Endothelial cell of umbilical vein (primary cell): ENCODE measurements around the gene DYRK3. TPM values are rescaled to one million over a fixed set of nuclear protein-coding genes. Genes with fewer than 3 reads are reported as not detected.

ENCODE experiments used
- BruUV-seq: library from RNA; stranded (reverse); fragments of 400-500 nt; replicated peaks from 2 replicates; lab custom pipeline; 2021; lab: Mats Ljungman, UMichigan
- CTCF ChIA-PET: fragments of 300-600, 350-600 bp; sonication (Branson Sonifier 250); formaldehyde crosslinking; loops from one replicate; lab custom pipeline; 2021; ENCODE audit warnings: antibody characterized with exemption, inconsistent platforms; lab: Charles Lee
- POLR2A ChIA-PET: fragments of 300-600, 350-600 bp; sonication (Branson Sonifier 250); formaldehyde crosslinking; loops from one replicate; lab custom pipeline; 2021; ENCODE audit warnings: antibody characterized with exemption, inconsistent platforms; lab: Charles Lee
- DNase-seq: peaks from one replicate; pipeline ENCODE4 v3.0.0-alpha.2; 2011; ENCODE audit warnings: low read depth, low spot score
- FAIRE-seq: peaks from 2 replicates; lab custom pipeline; 2011; peaks lifted over from hg19 to GRCh38; lab: Jason Lieb, UNC
- H2AFZ ChIP-seq: 2 replicates; pipeline ENCODE4 v1.6.0; 2012; ENCODE audit warnings: low read depth, low read length, control low read depth, inconsistent platforms
- H3K27ac ChIP-seq: 2 replicates; pipeline ENCODE4 v1.5.1; 2011; ENCODE audit warnings: low read depth, mild to moderate bottlenecking, control low read depth, low read length, moderate library complexity; ENCODE audit not compliant: insufficient read depth
- H3K27me3 ChIP-seq, 2 experiments: 2 replicates each; pipeline versions ENCODE4 v1.6.0 to v1.6.1; 2011; ENCODE audit warnings: low read length in 2 of 2, mixed read lengths in 1 of 2; ENCODE audit not compliant: control insufficient read depth in 2 of 2, insufficient read depth in 2 of 2
- H3K36me3 ChIP-seq, 2 experiments: 2 replicates in 1 of 2; 3 replicates in 1 of 2; pipeline ENCODE4 v1.5.1; 2011; ENCODE audit warnings: low read length in 2 of 2, mild to moderate bottlenecking in 1 of 2, moderate library complexity in 1 of 2; ENCODE audit not compliant: control insufficient read depth in 2 of 2, insufficient read depth in 2 of 2; ENCODE audit errors: extremely low read depth in 1 of 2
- H3K4me1 ChIP-seq: 3 replicates; pipeline ENCODE4 v1.5.1; 2011; ENCODE audit warnings: mild to moderate bottlenecking, low read length; ENCODE audit not compliant: control insufficient read depth, insufficient read depth; ENCODE audit errors: extremely low read depth
- H3K4me2 ChIP-seq: 2 replicates; pipeline ENCODE4 v1.6.1; 2011; ENCODE audit warnings: low read length, control low read depth, mixed read lengths; ENCODE audit not compliant: insufficient read depth
- H3K4me3 ChIP-seq, 3 experiments: fragments of 200-600 bp in 1 of 3; sonication (generic), shearing (Covaris generic) in 1 of 3; replicated peaks in 1 of 3; 2 replicates each; pipeline ENCODE4 v1.5.1; 2011 to 2016; ENCODE audit warnings: control low read depth in 3 of 3, low read length in 3 of 3, mild to moderate bottlenecking in 2 of 3, inconsistent platforms in 1 of 3, low read depth in 1 of 3, moderate library complexity in 1 of 3; ENCODE audit not compliant: insufficient read depth in 1 of 3
- H3K79me2 ChIP-seq: 2 replicates; pipeline ENCODE4 v1.6.0; 2012; ENCODE audit warnings: low read length, inconsistent platforms; ENCODE audit not compliant: control insufficient read depth, insufficient read depth
- H3K9ac ChIP-seq: replicated peaks from 2 replicates; pipeline ENCODE3; 2011; ENCODE audit warnings: low read length, control low read depth; ENCODE audit not compliant: insufficient read depth; ENCODE audit errors: extremely low read depth
- H3K9me1 ChIP-seq: replicated peaks from 3 replicates; pipeline ENCODE4 v1.6.0; 2011; ENCODE audit warnings: mild to moderate bottlenecking, low read length; ENCODE audit not compliant: control insufficient read depth, insufficient read depth; ENCODE audit errors: extremely low read depth
- H3K9me3 ChIP-seq: replicated peaks from 2 replicates; pipeline ENCODE4 v1.5.1; 2012; ENCODE audit warnings: low read length, inconsistent platforms; ENCODE audit not compliant: control insufficient read depth, insufficient read depth
- H4K20me1 ChIP-seq: replicated peaks from 2 replicates; pipeline ENCODE3; 2011; ENCODE audit warnings: mild to moderate bottlenecking, low read length; ENCODE audit not compliant: control insufficient read depth, insufficient read depth; ENCODE audit errors: extremely low read depth
- CTCF ChIP-seq, 2 donors: IDR thresholded peaks; 1 replicate in 1 of 2; 2 replicates in 1 of 2; pipeline ENCODE4 v1.5.1; 2011; ENCODE audit warnings: low read length in 2 of 2, mild to moderate bottlenecking in 2 of 2, moderate library complexity in 2 of 2, control low read depth in 1 of 2, inconsistent platforms in 1 of 2, low read depth in 1 of 2; ENCODE audit not compliant: insufficient read depth in 1 of 2; ENCODE audit errors: extremely low read depth in 1 of 2
- EZH2 ChIP-seq: IDR thresholded peaks from 2 replicates; pipeline ENCODE4 v1.6.1; 2012; ENCODE audit warnings: borderline replicate concordance, low read depth, mild to moderate bottlenecking, moderate library complexity, low read length, inconsistent platforms; ENCODE audit not compliant: severe bottlenecking
- FOS ChIP-seq: IDR thresholded peaks from 2 replicates; pipeline ENCODE4 v1.6.1; 2011; ENCODE audit warnings: mild to moderate bottlenecking, low read length, moderate library complexity, borderline replicate concordance; ENCODE audit not compliant: insufficient read depth
- GATA2 ChIP-seq: IDR thresholded peaks from 2 replicates; pipeline ENCODE4 v1.7.0; 2011; ENCODE audit warnings: low read depth, mild to moderate bottlenecking, moderate library complexity, mixed read lengths, low read length; ENCODE audit not compliant: insufficient read length, insufficient read depth
- JUN ChIP-seq: IDR thresholded peaks from 2 replicates; pipeline ENCODE4 v1.6.1; 2011; ENCODE audit warnings: borderline replicate concordance, low read depth; ENCODE audit not compliant: insufficient read length, insufficient read depth
- MAX ChIP-seq: IDR thresholded peaks from 2 replicates; pipeline ENCODE4 v1.6.1; 2011; ENCODE audit not compliant: insufficient read depth, insufficient read length
- MYC ChIP-seq: IDR thresholded peaks from one replicate; pipeline ENCODE4 v1.6.1; 2011; ENCODE audit warnings: mild to moderate bottlenecking, low read depth, low read length
- POLR2AphosphoS5 ChIP-seq: IDR thresholded peaks from 2 replicates; pipeline ENCODE4 v1.6.1; 2012; ENCODE audit warnings: low read depth, mild to moderate bottlenecking, control low read depth, low read length, moderate library complexity; ENCODE audit not compliant: insufficient read depth
- dilution Hi-C: fragments of 300-500 bp; cut with MboI; formaldehyde crosslinking; loops from one replicate; pipeline ENCODE4 v1.15.0; 2019; ENCODE audit warnings: low sequenced_read_pairs; ENCODE audit not compliant: extremely low pct_ligation_motif_present
- intact Hi-C: fragments of 100-400 bp; cut with micrococcal nuclease; formaldehyde crosslinking; loops from one replicate; pipeline ENCODE4 v1.10.0; 2022
- polyA plus RNA-seq, 4 experiments: library from polyadenylated mRNA; depleted of rRNA in 3 of 4; stranded (reverse) in 3 of 4; unstranded in 1 of 4; fragments of >200 nt; gene quantifications; 2 replicates each; pipeline versions ENCODE4 v1.2.1 to v1.2.3, GENCODE V29; 2011 to 2012; ENCODE audit warnings: missing spikeins in 1 of 4
- total RNA-seq: library from RNA; stranded (reverse); gene quantifications from 2 replicates; pipeline ENCODE4 v1.2.3, GENCODE V29; 2021

The DYRK3 gene
- total and polyA plus RNA-seq, 2 donors (not counting 3 experiments of a cell fraction or from before 2014, with no cell fraction given): 3.4 to 7.4 TPM

GRCh38 chr1:206590025-206590758 is 45.1 kb upstream of the DYRK3 start:
- ChIA-PET CTCF (interaction anchor here (1.0 to 16.8 kb wide), 3 partner anchors 47 to 111 kb away, joined by 3 to 427 read pairs (median 9); no protein-coding TSS in a partner anchor), POLR2A (no interaction called here)
- Histone ChIP-seq H3K79me2 (no peaks in the 10 kb centered on the region), H3K9ac (no peak overlapping the region), H2AFZ (no peak overlapping the region), H3K27ac (no peak overlapping the region), H3K4me1 (peaks cover 2% of the 10 kb centered on the region), H3K9me3 (no peaks in the 10 kb centered on the region), H3K9me1 (no peaks in the 10 kb centered on the region), H4K20me1 (no peaks in the 10 kb centered on the region), H3K36me3 (peaks cover 3 to 13% of the 10 kb centered on the region in 2 experiments), H3K27me3 (no peaks in the 10 kb centered on the region), H3K4me3 (no peak overlapping the region), H3K4me2 (no peak overlapping the region)
- intact Hi-C loops: no loop called here
- no TSS peak for BruUV-seq
- dilution Hi-C loops: no loop called here
- FAIRE-seq (no peak), DNase-seq (no peak)
- TF ChIP-seq CTCF (IDR thresholded peaks at IDR 0.05; ENCODE audit: extremely low read depth in 1 of 2, insufficient read depth in 1 of 2, low read depth in 1 of 2, low read length in 2 of 2) (peak; percentile 13 to 14), FOS (no peak)

GRCh38 chr1:206591226-206591625 is 44.1 kb upstream of the DYRK3 start:
- Histone ChIP-seq H3K9ac (no peak overlapping the region), H3K9me3 (no peaks in the 10 kb centered on the region), H3K4me2 (no peak overlapping the region), H4K20me1 (no peaks in the 10 kb centered on the region), H3K36me3 (peaks cover 3 to 21% of the 10 kb centered on the region in 2 experiments), H3K27ac (no peak overlapping the region), H2AFZ (no peak overlapping the region), H3K79me2 (no peaks in the 10 kb centered on the region), H3K4me1 (peaks cover 2% of the 10 kb centered on the region), H3K4me3 (no peak overlapping the region), H3K27me3 (no peaks in the 10 kb centered on the region), H3K9me1 (no peaks in the 10 kb centered on the region)
- intact Hi-C loops (no loop called here), dilution Hi-C loops (no loop called here)
- TF ChIP-seq CTCF (IDR thresholded peaks at IDR 0.05; ENCODE audit: extremely low read depth in 1 of 2, insufficient read depth in 1 of 2, low read depth in 1 of 2, low read length in 2 of 2) (no peak), MYC (no peak), GATA2 (no peak), POLR2AphosphoS5 (no peak), EZH2 (no peak), MAX (no peak), JUN (no peak)
- no TSS peak for BruUV-seq
- FAIRE-seq (no peak), DNase-seq (no peak)
- ChIA-PET CTCF (interaction anchor here (1.0 to 2.2 kb wide), 4 partner anchors 18 to 112 kb away, joined by 4 to 8 read pairs (median 5); no protein-coding TSS in a partner anchor), POLR2A (no interaction called here)
